Ammon's horn (tissue), 1 donor: Measurements from ENCODE around the gene TLE4.

Experiments used
- DNase-seq: peaks from one replicate; pipeline ENCODE4 v3.0.0-alpha.2; 2016; ENCODE audit warnings: low spot score

TLE4 gene

GRCh38 chr9:79691496-79691895 is 119.7 kb downstream of the TLE4 start:
- DNase-seq, result no peak

DNA sequence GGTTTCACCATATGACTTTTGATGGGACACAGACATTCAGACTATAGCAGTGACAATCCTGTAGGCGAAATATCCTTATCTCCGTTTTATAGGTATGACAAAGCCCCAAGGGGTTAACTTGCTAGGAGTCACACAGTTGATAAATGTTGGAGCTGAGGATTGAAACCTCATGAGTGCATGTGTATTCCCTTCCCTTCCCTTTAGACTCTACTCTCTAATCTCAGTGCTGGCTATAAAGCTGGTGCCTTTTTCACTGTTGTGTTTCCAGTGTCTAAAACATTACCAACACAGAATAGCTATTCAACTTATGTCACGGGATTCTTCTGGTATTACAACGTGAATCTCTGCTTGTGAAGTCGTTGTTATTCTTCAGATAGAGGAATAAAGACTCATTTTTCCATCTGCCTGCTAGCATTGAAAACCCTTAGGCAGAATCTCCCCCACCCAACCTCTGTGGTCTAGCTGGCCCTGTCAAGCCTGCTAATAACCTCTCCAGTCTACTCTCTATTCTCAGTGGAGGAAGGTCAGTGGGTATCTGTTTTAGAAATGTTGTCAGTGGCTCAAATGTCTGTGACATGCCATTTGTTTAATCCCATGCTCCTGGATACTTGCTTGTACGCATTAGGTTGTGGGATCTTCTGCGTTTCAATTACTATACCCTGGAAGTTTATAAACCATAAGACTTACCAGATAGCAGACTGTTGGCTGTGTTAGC is 121.2 kb downstream of the TLE4 start:
- DNase-seq, result no peak

- DNase-seq, result peak; percentile 9
These were observed 122.0 kb downstream of the TLE4 start for GRCh38 chr9:79693750-79694149.

GRCh38 chr9:79694208-79694607 is 122.4 kb downstream of the TLE4 start:
- no peak for DNase-seq

DNA sequence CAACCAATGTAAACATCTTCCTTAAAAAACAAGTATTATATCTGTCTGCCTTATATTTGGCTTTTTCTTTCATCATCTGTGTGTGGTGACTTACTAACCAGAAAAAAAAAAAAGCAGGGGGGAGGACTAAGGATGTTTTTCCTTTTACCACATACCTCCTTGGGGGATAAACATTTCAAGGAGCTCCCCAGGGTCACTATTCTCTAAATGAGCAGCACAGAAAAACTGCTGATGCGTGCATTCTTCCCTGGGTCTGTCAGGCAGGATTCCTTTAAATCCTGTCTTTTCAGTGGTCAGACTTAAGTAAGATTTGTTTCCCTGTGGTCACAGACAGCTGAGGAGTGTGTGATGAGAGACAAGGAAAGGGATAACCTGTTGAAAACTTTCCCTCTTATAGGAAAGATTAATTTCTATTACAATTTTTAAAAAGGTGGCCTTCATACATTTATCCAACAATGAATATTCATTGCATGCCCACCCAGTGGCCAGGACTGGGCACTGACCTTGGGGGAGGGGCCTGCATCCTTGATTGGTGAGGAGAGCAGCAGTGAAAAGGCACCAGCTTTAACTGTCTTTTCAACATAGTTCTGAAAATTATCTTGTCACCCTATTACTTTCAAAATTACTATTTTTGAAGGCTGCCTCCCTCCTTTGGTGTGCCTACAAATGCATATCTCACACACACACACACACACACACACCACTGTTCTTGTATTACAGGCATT is 123.1 kb downstream of the TLE4 start:
- DNase-seq, result no peak

GRCh38 chr9:79695531-79696175 is 123.9 kb downstream of the TLE4 start:
- no peak for DNase-seq

GRCh38 chr9:79698967-79699366 is 127.2 kb downstream of the TLE4 start:
- DNase-seq, result no peak

DNA sequence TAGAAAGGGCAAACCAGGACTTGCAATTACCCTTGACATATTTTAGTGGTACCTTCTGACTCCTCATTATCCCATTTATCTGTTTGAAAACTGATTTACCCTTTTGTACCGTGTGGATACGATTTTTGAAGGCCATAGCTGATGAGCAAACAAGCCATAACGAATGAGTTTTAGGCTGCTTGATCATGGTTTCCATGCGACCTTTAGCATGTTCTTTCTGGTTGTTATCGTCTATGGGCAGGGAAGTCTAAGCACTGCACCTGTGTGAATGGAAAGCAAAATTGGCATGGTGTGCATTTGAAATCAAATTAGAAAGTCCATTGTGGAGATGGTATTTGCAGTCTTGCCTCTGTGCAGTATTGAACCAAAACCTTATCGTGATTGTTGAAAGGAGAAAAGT is 127.7 kb downstream of the TLE4 start:
- DNase-seq, result no peak

DNA sequence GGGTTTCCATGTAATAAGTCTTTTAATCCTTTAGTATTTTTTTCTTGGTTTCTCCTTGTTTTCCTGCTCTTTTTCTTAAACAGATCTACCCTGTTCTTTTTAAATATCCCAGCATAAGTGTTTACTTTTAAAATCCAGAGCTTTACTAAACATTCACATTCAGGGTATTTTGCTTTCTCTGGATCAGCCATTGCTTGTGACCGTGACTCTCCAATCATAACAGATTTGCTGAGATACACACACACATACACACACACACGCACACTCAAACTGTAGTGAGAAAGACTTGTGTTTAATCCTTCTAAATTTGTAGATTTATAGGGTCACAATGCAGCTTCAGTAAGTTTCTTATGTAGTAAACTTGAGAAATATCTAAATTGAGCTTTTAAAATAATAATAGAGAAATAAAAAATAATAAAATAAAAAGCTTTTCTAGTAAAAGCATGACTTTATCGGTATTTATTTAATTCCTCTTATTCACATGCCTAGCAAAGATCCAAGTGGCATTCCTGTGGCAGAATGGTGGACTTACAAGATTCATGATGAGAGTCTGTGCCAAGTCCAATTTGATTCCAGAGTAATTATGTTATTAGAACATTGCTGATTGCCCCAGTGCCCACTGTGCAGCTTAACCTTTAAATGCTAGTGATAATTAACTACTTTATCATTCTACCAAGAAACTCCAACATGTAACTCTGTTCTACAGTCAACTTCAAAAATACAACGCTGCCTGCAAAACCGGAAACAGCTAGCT is 129.0 kb downstream of the TLE4 start:
- DNase-seq, result no peak

GRCh38 chr9:79701651-79702050 is 129.9 kb downstream of the TLE4 start:
- DNase-seq, result peak; percentile 44

GRCh38 chr9:79705704-79706103 is 133.9 kb downstream of the TLE4 start:
- DNase-seq, result no peak

GRCh38 chr9:79706512-79706911 is 134.7 kb downstream of the TLE4 start:
- DNase-seq, result no peak

GRCh38 chr9:79707589-79707988 is 135.8 kb downstream of the TLE4 start:
- DNase-seq, result no peak

- DNase-seq, result no peak
These were observed 136.8 kb downstream of the TLE4 start for GRCh38 chr9:79708541-79708940.

DNA sequence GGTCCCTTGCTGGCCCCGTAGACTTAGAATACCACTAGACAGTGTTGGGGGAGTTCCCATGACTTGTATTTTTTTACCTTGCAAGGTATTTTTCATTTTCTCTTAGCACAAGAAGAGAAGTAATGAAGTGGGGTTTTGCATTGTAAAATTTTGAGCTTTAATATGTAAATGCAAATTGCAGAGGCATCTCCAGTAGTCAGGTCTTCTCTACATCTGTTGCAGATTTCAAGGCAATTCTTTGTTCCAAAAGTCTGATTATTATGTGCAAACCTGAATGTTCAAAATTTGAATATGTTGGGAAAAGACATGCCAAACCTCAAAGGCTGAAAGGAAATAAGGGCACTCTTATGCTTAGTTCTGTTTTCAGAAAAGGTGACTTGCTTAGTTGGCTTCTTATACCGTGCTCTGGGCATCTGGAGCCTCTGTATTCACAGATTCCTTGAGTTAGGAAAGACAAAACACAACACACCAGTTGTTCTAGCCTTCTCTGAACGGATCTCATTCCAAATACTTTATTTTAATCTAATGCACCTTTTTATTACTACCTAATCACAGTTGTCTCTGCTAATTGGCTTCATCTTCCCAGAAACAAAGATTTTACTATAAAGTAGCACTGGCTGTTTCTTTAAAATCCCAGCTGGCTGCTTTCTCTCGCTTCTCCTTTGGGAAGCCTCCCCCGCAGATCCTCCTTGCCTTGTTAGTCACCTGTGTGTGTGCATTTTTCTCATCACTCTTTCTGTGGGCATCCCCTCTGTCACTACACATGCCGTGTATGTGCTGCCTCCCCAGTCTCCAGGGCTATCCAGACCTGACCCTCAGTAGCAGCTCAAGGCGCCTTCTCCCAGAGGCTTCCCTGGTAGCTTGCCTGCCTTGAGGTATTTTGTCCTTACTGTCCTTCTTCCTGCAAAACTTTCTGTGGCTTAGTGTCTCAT is 138.2 kb downstream of the TLE4 start:
- no peak for DNase-seq

DNA sequence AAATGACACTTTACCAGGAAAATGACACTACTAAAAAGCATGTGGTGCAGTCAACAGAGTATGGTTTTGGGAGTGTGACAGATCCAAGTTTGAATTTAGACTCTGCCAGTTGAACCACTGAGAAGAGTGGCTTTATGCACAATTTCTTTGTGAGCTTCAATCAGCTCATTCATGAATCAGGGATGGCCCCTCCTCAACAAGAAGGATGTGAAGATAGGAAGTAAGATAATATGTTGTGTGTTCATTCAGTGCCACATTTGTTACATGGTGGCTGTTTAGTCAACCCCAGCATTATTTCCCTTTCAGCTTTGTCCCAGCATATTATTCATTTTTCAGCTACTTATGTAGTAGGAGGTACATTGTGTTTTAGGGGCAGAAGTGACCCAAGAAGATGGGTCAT is 140.1 kb downstream of the TLE4 start:
- DNase-seq, result no peak

GRCh38 chr9:79719021-79719420 is 147.3 kb downstream of the TLE4 start:
- no peak for DNase-seq

DNA sequence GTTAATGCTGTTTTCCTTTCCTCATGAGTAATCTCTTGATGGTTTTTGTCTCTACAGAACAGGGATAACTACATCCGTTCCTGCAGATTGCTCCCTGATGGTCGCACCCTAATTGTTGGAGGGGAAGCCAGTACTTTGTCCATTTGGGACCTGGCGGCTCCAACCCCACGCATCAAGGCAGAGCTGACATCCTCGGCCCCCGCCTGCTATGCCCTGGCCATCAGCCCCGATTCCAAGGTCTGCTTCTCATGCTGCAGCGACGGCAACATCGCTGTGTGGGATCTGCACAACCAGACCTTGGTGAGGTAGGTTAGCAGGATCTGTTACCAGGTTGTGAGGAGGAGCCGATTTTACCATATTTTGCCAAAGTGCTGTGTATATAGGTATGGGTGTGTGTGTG is 148.2 kb downstream of the TLE4 start:
- DNase-seq, result no peak

DNA sequence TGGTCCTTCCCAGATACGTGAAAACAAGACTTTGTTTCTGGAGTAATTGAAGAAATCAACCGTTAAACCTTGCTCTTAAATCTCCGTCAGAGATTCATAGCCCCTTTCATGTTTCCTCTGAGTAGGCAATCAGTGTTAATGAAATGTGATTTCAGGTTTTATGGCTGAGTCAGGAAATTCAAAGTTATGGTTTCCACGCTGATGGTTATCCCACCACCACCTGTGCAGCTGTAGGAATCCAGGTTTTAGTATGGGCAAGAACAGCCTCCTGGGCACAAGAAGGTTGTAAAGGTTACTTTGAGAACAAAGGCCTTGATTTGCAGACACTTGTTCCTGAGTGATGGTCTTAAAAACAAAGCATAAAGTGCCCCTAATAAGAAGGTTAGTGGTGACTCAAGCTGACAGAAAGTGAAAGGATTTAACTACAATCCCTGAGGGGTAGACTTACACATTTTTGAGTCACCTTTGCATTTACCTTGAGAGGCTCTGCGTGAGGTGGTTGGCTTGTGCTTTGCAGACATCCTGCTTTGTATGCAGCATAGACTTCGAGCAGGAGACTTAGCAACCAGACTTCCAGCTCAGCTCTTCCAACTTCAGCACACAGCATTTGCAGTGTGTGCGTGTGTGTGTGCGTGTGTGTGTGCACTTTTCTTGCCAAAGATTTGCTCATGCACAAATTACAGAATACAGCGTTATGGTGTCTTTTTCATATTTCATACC is 159.6 kb downstream of the TLE4 start:
- no peak for DNase-seq

- DNase-seq, result no peak
These were observed 163.4 kb downstream of the TLE4 start for GRCh38 chr9:79735023-79735779.
